ENCODE results near the gene SUN1. TPM values are rescaled to one million over a fixed set of nuclear protein-coding genes. Genes with fewer than 3 reads are reported as not detected.
A peak's percentile ranks its signal among the peaks of the same experiment; 100 is the strongest.

Gene SUN1
- total RNA-seq, 4 donors from 2014 or later = 243 to 263 (median 244) TPM

DNA sequence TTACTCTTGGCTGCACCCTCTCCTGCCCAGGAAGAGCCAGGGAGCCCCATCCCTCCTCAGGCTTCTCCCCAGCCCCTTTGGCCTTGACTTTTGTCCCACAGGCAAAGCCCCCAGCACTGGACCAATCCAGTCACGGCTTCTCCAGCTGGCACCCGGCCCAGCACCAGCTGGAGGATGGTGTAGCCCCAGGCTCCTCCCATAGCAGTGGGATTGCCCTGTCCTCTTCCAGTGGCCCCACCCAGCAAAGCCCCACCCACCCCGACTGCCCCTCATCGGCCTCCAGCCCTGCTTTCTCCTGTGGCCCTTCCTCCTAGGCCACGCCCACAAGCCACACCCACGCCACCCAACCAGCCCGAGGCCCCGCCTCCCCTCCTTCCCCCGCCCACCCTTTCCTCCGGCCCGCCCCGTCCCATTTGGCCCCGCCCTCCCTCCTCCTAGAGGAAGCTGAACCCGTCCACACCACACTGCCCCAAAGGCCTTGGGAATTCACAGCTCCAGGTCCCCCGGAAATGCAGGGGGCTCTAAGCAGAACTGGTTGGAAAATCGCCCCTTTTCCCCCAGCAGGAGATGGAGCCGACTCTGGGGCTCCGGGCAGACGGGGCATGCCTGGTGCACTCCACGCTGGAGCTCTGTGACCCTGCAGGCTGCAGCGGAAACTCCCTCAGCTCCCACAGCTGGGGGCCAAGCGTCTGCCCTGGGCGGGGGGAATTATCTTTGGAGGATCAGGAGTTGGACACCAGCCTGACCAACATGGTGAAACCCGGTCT lies 69.3 kb downstream of the SUN1 start:
- 19 to 26% methylated on average over 12 to 14 of the region's 24 CpGs for WGBS, 2 donors
- H3K27ac ChIP-seq = peak overlapping the region; percentile 68 to 81 (median 76)
- H3K9me3 ChIP-seq = no peaks in the 10 kb centered on the region
- peaks cover 0 to 35% (median under 1%) of the 10 kb centered on the region in 3 donors for H3K36me3 ChIP-seq
- H3K27me3 ChIP-seq = peaks cover 0 to 7% of the 10 kb centered on the region in 2 donors
- peaks cover 0 to 57% (median 14%) of the 10 kb centered on the region in 4 donors for H3K4me1 ChIP-seq
- H3K4me3 ChIP-seq = no peak overlapping the region
- TF ChIP-seq POLR2A (IDR thresholded peaks at IDR 0.05) (no peak), EP300 (IDR thresholded peaks at IDR 0.05) (no peak)
- TF ChIP-seq, protein P1, sequence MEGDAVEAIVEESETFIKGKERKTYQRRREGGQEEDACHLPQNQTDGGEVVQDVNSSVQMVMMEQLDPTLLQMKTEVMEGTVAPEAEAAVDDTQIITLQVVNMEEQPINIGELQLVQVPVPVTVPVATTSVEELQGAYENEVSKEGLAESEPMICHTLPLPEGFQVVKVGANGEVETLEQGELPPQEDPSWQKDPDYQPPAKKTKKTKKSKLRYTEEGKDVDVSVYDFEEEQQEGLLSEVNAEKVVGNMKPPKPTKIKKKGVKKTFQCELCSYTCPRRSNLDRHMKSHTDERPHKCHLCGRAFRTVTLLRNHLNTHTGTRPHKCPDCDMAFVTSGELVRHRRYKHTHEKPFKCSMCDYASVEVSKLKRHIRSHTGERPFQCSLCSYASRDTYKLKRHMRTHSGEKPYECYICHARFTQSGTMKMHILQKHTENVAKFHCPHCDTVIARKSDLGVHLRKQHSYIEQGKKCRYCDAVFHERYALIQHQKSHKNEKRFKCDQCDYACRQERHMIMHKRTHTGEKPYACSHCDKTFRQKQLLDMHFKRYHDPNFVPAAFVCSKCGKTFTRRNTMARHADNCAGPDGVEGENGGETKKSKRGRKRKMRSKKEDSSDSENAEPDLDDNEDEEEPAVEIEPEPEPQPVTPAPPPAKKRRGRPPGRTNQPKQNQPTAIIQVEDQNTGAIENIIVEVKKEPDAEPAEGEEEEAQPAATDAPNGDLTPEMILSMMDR (IDR thresholded peaks at IDR 0.05) = no peak
- peak; percentile 66 to 75 for DNase-seq (ENCODE audit: low spot score in 2 of 2)

DNA sequence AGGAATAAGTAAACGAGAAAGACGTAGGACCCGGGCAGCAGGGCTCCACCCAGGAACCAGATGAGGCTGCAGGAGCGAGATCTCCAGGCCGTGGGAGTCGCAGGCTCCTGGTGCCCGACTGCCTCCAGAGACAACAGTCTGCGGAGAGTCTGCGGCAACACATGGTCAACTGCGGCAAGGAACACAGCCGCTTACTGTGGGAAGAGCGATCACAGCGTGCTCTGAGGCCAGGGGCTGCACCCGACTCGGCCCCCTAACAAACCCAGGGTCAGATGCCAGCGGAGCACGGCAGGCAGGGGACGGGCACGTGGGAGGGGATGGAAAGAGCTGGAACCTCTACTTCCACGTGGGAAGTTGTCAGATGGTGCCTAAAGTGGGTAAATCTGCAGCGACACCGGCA lies 70.7 kb downstream of the SUN1 start:
- no peaks in the 10 kb centered on the region for H3K9me3 ChIP-seq
- no peak overlapping the region for H3K27ac ChIP-seq
- peaks cover 0 to 7% of the 10 kb centered on the region in 2 donors for H3K27me3 ChIP-seq
- DNase-seq (ENCODE audit: low spot score in 2 of 2) = no peak
- 74 to 89% methylated on average over 21 to 22 of the region's 22 CpGs for WGBS, 2 donors
- peaks cover 0 to 20% (median 0%) of the 10 kb centered on the region in 3 donors for H3K36me3 ChIP-seq
- H3K4me3 ChIP-seq = no peak overlapping the region
- peaks cover 0 to 62% (median 12%) of the 10 kb centered on the region in 4 donors for H3K4me1 ChIP-seq
- TF ChIP-seq, protein P1 (IDR thresholded peaks at IDR 0.05) = no peak
- TF ChIP-seq POLR2A (IDR thresholded peaks at IDR 0.05) (no peak), EP300 (IDR thresholded peaks at IDR 0.05) (no peak)

- Histone ChIP-seq H3K36me3 (peaks cover 0 to 9% (median 0%) of the 10 kb centered on the region in 3 donors), H3K27ac (peak overlapping the region; percentile 46 to 79 (median 62)), H3K9me3 (no peaks in the 10 kb centered on the region), H3K4me1 (peaks cover 0 to 66% (median 12%) of the 10 kb centered on the region in 4 donors), H3K27me3 (peaks cover 0 to 7% of the 10 kb centered on the region in 2 donors), H3K4me3 (peak overlapping the region in 1 of 4 donors; percentile 14)
- TF ChIP-seq EP300 (IDR thresholded peaks at IDR 0.05) = no peak
- TF ChIP-seq, protein P1 (IDR thresholded peaks at IDR 0.05) = no peak
- no peak for TF ChIP-seq POLR2A (IDR thresholded peaks at IDR 0.05)
- WGBS, 2 donors = 87 to 88% methylated on average over 24 to 30 of the region's 37 CpGs
- no peak for DNase-seq (ENCODE audit: low spot score in 2 of 2)
Measured at GRCh38 chr7:903921-904755, 71.9 kb downstream of the SUN1 start.

DNA sequence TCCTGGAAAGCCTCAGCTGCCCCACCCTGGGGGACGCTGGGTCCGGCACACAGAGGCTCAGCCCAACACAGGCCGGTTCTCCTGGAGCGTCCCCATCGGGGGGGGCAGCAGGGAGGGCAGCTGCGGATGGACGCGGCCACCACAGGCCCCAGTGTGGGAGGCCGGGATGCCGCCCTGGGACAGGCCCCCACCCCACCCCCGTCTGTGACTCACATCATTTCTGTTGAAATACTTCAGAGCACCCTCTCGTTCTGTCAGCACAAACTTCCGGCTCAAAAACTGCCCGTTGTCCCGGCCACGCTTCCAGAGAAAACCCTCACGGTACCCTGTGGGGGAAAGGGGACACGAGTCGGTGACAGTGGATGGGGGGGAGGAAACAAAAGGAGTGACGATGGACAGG lies 72.6 kb downstream of the SUN1 start:
- Histone ChIP-seq H3K9me3 (no peaks in the 10 kb centered on the region), H3K27ac (peak overlapping the region; percentile 46 to 79 (median 62)), H3K27me3 (peaks cover 0 to 9% of the 10 kb centered on the region in 2 donors), H3K4me1 (peaks cover 0 to 65% (median 12%) of the 10 kb centered on the region in 4 donors), H3K36me3 (peaks cover 0 to 2% (median 0%) of the 10 kb centered on the region in 3 donors), H3K4me3 (peak overlapping the region in 1 of 4 donors; percentile 14)
- WGBS, 2 donors = 40 to 49% methylated on average over 14 to 19 of the region's 20 CpGs
- no peak for DNase-seq (ENCODE audit: low spot score in 2 of 2)
- TF ChIP-seq, protein P1 (IDR thresholded peaks at IDR 0.05) = no peak
- TF ChIP-seq POLR2A (IDR thresholded peaks at IDR 0.05) = no peak
- no peak for TF ChIP-seq EP300 (IDR thresholded peaks at IDR 0.05)
